ENCODE measurements around the gene SDR39U1. TPM values are rescaled to one million over a fixed set of nuclear protein-coding genes. Genes with fewer than 3 reads are reported as not detected.

SDR39U1 gene
- total RNA-seq, 4 donors from 2014 or later, result 12.8 to 87.5 (median 33.0) TPM

GRCh38 chr14:24435192-24435810 is 7.3 kb downstream of the SDR39U1 start:
- Histone ChIP-seq H3K36me3 (no peaks in the 10 kb centered on the region), H3K9me3 (no peaks in the 10 kb centered on the region), H3K27me3 (no peaks in the 10 kb centered on the region), H3K27ac (peak overlapping the region in 1 of 2 donors; percentile 74), H3K4me3 (no peak overlapping the region), H3K4me1 (peaks cover 0 to 15% of the 10 kb centered on the region in 2 donors)
- intact Hi-C loops (cut with DNase I; ENCODE audit: low total_unique reads), result loop anchor here (10.0 kb wide), 2 partner anchors 100 to 200 kb away; partner anchors contain the start of genes ADCY4, GMPR2, NEDD8 and RIPK3
- TF ChIP-seq, protein P1, sequence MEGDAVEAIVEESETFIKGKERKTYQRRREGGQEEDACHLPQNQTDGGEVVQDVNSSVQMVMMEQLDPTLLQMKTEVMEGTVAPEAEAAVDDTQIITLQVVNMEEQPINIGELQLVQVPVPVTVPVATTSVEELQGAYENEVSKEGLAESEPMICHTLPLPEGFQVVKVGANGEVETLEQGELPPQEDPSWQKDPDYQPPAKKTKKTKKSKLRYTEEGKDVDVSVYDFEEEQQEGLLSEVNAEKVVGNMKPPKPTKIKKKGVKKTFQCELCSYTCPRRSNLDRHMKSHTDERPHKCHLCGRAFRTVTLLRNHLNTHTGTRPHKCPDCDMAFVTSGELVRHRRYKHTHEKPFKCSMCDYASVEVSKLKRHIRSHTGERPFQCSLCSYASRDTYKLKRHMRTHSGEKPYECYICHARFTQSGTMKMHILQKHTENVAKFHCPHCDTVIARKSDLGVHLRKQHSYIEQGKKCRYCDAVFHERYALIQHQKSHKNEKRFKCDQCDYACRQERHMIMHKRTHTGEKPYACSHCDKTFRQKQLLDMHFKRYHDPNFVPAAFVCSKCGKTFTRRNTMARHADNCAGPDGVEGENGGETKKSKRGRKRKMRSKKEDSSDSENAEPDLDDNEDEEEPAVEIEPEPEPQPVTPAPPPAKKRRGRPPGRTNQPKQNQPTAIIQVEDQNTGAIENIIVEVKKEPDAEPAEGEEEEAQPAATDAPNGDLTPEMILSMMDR (IDR thresholded peaks at IDR 0.05), result no peak
- no peak for TF ChIP-seq POLR2A (IDR thresholded peaks at IDR 0.05)
- no peak for DNase-seq

DNA sequence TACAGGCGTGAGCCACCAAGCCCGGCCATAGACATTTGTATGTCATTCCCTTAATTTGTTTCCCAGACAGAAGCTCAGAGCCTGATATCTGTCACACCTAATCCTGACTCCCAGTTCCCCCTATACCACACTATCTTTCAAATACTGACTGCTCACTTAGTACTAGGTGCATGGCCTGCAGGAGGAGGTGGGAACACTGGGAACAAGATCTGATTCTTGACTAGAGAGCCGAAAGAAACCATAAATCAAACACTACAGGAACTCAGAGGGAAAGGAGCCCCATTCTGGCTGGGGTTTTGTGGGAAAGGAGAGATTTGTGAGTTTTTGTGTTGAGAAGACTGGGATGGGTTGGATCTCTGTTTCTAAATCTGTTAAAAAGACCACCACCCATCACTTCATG is 7.9 kb downstream of the SDR39U1 start:
- Histone ChIP-seq H3K4me3 (no peak overlapping the region), H3K9me3 (no peaks in the 10 kb centered on the region), H3K4me1 (peaks cover 0 to 11% of the 10 kb centered on the region in 2 donors), H3K36me3 (no peaks in the 10 kb centered on the region), H3K27me3 (no peaks in the 10 kb centered on the region), H3K27ac (no peak overlapping the region)
- TF ChIP-seq, protein P1 (IDR thresholded peaks at IDR 0.05), result no peak
- TF ChIP-seq POLR2A (IDR thresholded peaks at IDR 0.05), result no peak
- no peak for DNase-seq
- intact Hi-C loops (cut with DNase I; ENCODE audit: low total_unique reads), result loop anchor here (5.0 to 10.0 kb wide), 3 partner anchors 67 to 200 kb away; partner anchors contain the start of genes ADCY4, GMPR2, NEDD8 and NFATC4

- Histone ChIP-seq H3K36me3 (no peaks in the 10 kb centered on the region), H3K9me3 (no peaks in the 10 kb centered on the region), H3K27me3 (no peaks in the 10 kb centered on the region), H3K4me3 (no peak overlapping the region), H3K4me1 (peaks cover 0 to 11% of the 10 kb centered on the region in 2 donors), H3K27ac (no peak overlapping the region)
- DNase-seq, result no peak
- intact Hi-C loops (cut with DNase I; ENCODE audit: low total_unique reads), result loop anchor here (5.0 to 10.0 kb wide), 3 partner anchors 67 to 199 kb away; partner anchors contain the start of genes ADCY4, GMPR2, NEDD8 and NFATC4
- TF ChIP-seq POLR2A (IDR thresholded peaks at IDR 0.05), result no peak
- TF ChIP-seq, protein P1 (IDR thresholded peaks at IDR 0.05), result no peak
These were observed 8.5 kb downstream of the SDR39U1 start for GRCh38 chr14:24434036-24434435.

DNA sequence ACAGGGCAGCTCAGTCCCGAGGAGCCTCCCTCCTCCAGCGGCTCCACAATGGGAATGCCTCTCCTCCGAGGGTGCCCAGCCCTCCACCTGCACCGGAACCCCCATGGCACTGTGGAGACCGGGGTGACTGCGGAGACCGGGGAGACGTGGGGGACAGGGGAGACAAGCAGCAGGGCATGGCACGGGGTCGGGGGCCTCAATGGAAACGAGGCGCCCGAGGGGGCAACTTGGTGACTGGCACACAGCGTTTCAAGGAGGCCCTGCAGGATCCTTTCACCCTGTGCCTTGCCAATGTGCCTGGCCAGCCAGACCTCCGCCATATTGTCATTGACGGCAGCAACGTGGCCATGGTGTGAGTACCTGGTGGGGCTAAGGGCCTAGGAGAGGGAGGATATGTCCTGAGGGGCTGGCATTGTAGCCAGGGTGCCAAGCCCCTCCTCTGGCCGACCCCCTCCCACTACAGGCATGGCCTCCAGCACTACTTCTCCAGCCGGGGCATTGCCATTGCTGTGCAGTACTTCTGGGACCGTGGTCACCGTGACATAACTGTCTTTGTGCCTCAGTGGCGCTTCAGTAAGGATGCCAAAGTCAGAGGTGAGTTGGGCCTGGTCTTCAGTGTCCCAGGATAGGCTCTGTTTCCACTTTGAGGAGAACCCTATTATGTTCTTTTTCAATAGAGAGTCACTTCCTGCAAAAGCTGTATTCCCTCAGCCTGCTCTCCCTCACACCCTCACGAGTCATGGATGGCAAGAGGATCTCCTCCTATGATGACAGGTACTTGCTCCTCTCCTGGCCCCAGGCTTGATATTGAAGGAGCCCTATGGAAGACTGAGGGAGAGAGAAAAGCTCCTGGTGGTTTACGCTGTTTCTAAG is 10.1 kb downstream of the SDR39U1 start:
- peaks cover 0 to 11% of the 10 kb centered on the region in 2 donors for H3K4me1 ChIP-seq
- H3K27me3 ChIP-seq, result no peaks in the 10 kb centered on the region
- intact Hi-C loops (cut with DNase I; ENCODE audit: low total_unique reads), result loop anchor here (5.0 to 10.0 kb wide), 3 partner anchors 65 to 198 kb away; partner anchors contain the start of genes ADCY4, GMPR2, NEDD8 and NFATC4
- no peaks in the 10 kb centered on the region for H3K9me3 ChIP-seq
- peak overlapping the region; percentile 10 to 95 for H3K27ac ChIP-seq
- H3K4me3 ChIP-seq, result no peak overlapping the region
- DNase-seq, result peak in 1 of 2 donors; percentile 30
- TF ChIP-seq, protein P1 (IDR thresholded peaks at IDR 0.05), result no peak
- no peak for TF ChIP-seq POLR2A (IDR thresholded peaks at IDR 0.05)
- no peaks in the 10 kb centered on the region for H3K36me3 ChIP-seq

Measured in uterus (tissue), 4 donors.